GM19099 (cell line): Measurements from ENCODE around the gene SESN2.

Experiments
- POLR2A ChIP-seq: IDR thresholded peaks from 3 replicates; pipeline ENCODE4 v1.6.1; 2011; ENCODE audit warnings: low read depth; ENCODE audit not compliant: insufficient read length; ENCODE audit errors: extremely low read depth

SESN2 gene

GRCh38 chr1:28266920-28267322 is 7.6 kb downstream of the SESN2 start:
- no peak for TF ChIP-seq POLR2A

DNA sequence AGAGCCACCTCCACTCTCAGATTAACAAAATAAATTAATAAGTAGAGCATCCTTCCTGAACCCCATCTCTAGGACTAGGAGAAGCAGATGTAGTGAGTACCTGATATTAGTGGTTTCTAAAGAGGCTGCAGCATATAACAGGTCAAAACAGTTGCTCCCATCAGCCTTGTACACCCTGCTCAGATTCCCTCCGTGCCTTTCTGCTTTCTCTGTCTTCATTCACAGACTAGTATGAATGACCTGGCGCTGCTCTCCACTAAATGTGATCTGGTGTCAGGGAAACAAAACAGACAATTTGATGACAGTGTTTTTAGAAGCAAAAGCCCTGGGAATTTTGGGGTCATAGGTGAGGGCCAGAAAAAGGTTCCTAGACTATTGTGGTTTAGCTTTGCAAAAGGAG is 8.3 kb downstream of the SESN2 start:
- no peak for TF ChIP-seq POLR2A

DNA sequence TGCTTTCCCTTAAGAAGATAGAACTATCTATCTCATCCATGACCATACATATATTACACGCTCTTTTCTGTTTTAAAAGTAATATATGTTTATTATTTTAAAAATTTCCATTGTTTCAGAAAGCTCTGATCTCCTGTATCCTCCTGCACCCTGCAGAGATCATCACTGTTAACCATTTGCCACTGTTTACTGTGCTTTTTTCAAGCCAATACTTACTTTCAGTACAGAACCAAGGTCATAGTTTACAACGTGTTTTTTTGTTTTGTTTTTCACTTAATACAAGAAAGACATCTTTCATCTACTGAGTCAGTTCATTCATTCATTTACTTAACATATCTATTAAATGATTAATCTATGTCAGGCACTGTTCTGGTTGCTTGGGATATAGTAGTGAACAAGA is 10.2 kb downstream of the SESN2 start:
- TF ChIP-seq POLR2A: no peak

DNA sequence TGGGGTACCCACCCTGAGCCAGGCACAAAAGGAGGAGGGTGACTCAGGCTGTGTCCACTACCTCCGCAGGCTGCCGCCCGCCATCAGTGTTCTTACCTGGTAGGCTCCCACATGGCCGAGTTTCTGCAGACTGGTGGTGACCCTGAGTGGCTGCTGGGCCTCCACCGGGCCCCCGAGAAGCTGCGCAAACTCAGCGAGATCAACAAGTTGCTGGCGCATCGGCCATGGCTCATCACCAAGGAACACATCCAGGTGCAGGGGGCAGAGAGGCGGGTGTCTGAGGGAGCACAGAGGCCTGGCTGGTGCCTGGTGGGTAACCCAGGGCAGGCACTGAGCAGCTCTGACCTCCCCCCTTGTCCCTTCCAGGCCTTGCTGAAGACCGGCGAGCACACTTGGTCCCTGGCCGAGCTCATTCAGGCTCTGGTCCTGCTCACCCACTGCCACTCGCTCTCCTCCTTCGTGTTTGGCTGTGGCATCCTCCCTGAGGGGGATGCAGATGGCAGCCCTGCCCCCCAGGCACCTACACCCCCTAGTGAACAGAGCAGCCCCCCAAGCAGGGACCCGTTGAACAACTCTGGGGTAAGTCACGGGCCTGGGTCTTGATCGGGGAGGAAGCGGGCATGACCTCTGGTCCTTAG is 13.0 kb downstream of the SESN2 start:
- TF ChIP-seq POLR2A: no peak

GRCh38 chr1:28273216-28273860 is 14.0 kb downstream of the SESN2 start:
- no peak for TF ChIP-seq POLR2A

DNA sequence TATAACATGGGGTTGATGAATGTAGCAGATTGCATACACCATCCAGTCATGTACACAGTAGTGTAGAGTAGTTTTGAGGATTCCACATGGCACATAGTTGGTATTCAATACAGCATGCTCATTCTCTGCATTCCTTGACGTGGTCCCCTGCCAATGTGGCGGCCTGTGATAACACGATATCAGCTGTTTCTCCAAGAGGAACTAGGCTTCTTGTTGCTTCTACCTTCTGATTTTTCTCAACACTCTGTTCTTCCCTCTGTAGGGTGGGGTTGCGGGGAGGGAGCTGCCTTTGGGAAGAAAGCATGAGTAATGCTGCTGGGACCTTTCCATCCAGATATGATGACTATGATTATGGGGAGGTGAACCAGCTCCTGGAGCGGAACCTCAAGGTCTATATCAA is 19.4 kb downstream of the SESN2 start:
- TF ChIP-seq POLR2A: no peak

GRCh38 chr1:28279721-28280120 is 20.4 kb downstream of the SESN2 start:
- no peak for TF ChIP-seq POLR2A

- no peak for TF ChIP-seq POLR2A
Measured at GRCh38 chr1:28280501-28280900, 21.2 kb downstream of the SESN2 start.

DNA sequence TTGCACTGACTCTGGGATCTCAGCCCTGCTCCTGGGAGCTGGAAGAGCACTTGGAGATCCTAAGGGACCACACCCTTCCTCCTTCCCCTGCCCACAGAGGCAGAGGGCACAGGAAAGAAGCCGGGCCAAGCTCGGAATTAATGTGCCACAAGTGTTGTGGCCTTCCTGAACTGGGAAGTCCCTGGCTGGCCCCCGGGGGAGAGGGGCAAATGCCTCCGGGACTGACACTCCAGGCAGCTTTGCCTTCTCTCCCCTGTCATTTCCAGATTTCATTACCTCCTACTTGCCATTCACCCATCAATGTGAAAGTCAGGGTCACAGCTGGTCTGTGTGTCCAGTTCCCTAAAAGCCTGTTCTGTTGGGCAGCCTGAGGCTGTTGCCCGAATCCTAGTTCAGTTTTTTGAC is 21.7 kb downstream of the SESN2 start:
- TF ChIP-seq POLR2A: no peak

DNA sequence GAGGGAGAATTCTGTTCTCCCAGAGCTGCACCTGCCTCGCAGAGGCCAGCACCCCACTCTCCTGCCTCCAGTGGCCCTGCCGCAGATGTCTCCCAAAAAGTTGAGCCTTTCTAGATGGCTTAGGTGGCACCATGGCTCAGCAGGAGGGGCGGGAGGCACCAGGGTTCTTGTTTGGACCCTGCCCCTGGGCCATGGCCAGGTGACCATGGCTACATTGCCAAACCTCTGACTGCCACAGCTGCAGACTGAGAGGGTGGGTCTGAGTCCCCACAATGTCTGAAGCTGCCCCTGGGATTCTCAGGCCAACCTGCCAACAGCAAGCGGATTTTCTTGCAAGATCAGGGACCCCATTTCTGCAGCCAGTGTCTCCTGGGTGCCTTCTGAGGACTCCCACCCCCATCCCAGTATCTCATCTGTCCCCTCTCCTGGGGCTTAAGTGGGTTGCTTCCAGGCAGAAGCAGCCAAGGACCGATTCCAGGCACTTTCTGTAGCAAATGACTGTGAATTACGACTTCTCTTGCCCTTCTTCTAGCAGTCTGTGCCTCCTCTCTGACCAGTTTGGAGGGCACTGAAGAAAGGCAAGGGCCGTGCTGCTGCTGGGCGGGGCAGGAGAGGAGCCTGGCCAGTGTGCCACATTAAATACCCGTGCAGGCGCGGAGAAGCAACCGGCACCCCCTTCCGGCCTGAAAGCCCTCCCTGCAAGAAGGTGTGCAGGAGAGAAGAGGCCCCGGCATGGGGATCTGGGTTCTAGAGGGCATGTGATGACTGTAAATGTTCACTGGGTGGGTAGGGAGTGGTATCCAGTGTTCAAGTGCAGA is 22.5 kb downstream of the SESN2 start:
- TF ChIP-seq POLR2A: no peak

DNA sequence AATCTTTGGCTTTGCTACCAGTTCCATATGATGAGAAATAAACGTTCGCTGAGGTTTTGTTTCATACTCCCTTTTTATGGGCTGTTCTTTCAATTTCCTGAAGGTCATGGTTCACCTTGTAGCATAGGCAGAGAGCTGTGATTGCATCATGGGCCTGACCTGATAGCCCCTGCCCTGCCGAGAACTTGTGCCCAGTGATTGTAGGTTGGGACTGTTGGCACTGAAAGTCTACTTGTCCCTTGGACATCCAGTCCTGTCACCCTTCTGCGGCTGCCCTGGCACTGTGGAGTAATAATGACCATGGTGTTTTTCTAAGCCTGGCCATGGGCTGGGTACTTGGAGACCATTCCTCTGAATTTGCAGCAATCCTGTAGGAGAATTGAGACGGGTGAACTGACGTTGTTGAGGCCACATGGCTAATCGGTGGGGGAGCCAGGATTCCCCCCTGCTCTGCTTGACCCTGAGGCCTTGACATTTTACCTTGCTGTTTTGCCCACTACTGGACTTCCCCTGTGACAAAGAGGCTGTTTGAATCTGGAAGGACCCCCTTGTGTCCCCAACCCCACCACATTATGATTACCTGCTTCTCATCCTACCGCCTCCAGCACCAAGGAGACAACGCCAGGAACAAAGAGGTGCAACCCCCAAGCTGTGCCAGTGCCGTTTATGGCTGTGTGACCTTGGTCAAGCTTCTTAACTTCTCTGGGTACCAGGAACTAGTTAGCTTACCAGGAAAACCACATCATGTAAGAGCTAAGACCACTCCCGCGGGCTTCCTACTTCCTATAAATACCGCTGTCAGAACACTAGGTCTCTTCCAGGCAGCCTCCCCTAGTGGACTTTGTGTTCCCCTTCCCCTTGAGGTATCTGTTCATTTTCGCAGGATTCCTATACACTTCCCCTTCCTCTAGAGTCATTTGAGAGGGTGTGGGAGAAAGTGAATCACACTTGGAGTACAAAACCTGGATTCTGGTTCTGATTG is 23.4 kb downstream of the SESN2 start:
- no peak for TF ChIP-seq POLR2A

DNA sequence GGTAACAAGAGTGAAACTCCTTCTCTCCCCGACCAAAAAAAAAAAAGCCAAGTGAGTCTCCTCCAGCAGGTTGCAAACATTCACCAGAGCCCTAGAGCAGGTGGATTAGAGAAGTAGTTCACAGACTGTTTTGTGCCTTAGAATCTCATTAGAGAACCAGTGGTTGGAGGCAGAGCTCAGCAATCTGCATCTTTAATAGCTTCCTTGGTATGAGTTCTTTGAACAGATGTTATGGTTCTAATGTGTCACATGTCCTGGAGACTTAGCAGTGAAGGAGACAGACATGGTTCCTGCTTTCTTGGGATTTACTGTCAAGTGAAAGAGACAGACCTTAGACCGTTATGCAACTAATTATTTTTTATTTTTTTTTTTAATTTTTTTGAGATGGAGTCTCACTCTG is 26.8 kb downstream of the SESN2 start:
- no peak for TF ChIP-seq POLR2A

DNA sequence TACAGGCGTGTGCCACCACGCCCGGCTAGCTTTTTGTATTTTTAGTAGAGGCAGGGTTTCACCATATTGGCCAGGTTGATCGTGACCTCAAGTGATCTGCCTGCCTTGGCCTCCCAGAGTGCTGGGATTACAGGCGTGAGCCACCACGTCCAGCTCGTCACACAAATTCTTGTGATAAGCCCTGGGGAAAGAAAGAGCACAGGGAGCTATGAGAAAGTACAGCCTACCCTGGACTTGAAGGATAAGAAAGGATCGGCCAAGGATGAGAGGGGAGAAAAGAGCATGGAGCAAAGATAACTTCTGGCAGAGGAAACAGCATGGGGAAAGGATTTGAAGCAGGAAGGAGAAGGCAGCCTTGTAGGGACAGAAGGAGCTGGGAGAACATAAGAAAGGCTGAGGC is 29.2 kb downstream of the SESN2 start:
- no peak for TF ChIP-seq POLR2A

DNA sequence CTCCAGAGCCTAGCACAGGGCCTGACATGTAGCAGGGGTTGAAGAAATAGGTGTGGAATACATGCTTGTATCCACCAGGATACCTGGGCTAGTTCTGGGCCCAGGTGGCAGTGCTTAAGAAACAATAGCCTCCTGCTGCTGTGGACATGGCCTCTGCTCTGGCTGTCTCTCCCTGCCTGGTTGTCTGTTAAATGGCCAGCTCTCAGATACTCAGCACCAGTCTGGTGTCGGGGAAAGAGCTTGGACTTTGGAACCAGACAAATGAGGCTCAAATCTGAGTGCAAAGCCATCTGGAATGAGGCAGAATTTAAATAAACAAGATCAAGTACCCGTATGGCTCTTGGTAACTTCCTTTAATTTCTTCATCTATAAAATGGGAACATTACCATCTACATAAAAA is 31.5 kb downstream of the SESN2 start:
- TF ChIP-seq POLR2A: no peak

DNA sequence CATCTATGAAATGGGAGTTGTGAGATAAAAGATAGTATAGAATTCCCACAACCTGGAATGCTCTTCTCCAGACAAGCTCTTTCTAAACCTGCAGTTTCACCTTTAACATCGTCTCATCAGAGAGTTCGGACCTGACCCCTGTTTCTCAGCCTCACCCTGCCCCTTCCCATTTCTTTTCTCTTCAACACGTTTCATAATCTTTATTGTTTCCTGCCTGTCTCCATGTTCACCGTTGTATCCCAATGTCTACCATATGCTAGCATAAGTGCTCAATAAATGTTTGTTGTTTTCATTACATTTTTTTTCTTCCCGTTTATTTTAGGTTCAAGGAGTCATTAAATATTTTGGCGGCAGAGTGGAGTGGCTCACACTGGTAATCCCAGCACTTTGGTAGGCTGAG is 32.4 kb downstream of the SESN2 start:
- no peak for TF ChIP-seq POLR2A
